Colon (tissue), 2 donors: Measurements from ENCODE around the gene DPH5.

ENCODE experiments used
- FAIRE-seq: peaks from 2 replicates; lab custom pipeline; 2012; peaks lifted over from hg19 to GRCh38; lab: Jason Lieb, UNC
- donor health status: control.
- donor health status: control.

DPH5 gene

DNA sequence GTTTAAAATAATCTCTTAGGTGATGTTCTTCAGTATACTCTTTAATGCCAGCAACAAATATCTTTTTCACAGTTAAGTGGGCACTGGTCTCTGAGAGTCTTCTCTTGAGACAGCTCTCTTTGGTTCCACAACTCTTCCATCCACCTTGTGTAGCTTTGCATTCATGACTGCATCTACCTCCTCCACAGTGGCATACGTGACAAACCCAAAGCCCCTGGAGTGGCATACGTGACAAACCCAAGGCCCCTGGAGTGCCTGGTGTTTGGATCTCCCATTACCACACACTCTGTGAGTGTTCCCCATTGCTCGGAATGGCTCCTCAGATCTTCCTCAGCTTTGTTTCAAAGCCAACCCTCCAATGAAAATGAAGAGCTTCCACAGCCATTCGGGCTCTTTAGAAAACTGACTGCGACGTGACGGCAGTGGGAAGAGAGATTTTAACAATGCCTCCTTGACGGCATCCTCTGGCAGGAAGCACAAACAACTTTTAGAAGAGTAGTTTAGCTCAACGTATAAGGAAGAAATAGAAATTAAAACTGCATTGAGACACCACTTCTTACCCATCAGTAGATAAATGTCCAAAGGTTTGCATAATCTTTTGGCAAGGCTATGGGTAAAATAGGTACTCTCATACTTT, 83.9 kb downstream of the DPH5 start:
- no peak for FAIRE-seq

DNA sequence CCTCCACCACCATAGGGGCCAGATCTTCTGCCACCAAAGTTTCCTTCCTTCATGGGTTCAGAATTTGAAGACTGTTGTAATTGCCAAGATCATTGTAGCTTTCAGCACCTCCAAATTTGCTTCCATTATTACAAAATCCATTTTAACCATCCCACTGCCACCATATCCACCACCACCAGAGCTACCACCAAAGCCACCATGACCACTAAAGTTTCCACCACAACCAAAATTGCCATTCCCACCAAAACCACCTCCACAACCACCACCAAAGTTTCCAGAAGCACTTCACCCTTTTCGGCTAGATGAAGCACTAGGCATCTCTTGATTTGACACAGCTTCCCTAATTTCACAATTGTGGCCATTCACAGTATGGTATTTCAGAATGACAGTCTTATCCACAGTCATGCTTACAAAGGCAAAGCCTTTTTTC, 84.5 kb downstream of the DPH5 start:
- FAIRE-seq, result no peak
